Endothelial cell of umbilical vein (primary cell): ENCODE data around the gene TXNRD2. TPM values are rescaled to one million over a fixed set of nuclear protein-coding genes. Genes with fewer than 3 reads are reported as not detected.

Source experiments
- BruUV-seq: library from RNA; stranded (reverse); fragments of 400-500 nt; replicated peaks from 2 replicates; lab custom pipeline; 2021; lab: Mats Ljungman, UMichigan
- CTCF ChIA-PET: fragments of 300-600, 350-600 bp; sonication (Branson Sonifier 250); formaldehyde crosslinking; loops from one replicate; lab custom pipeline; 2021; ENCODE audit warnings: antibody characterized with exemption, inconsistent platforms; lab: Charles Lee
- POLR2A ChIA-PET: fragments of 300-600, 350-600 bp; sonication (Branson Sonifier 250); formaldehyde crosslinking; loops from one replicate; lab custom pipeline; 2021; ENCODE audit warnings: antibody characterized with exemption, inconsistent platforms; lab: Charles Lee
- DNase-seq: peaks from one replicate; pipeline ENCODE4 v3.0.0-alpha.2; 2011; ENCODE audit warnings: low read depth, low spot score
- FAIRE-seq: peaks from 2 replicates; lab custom pipeline; 2011; peaks lifted over from hg19 to GRCh38; lab: Jason Lieb, UNC
- H2AFZ ChIP-seq: 2 replicates; pipeline ENCODE4 v1.6.0; 2012; ENCODE audit warnings: low read depth, low read length, control low read depth, inconsistent platforms
- H3K27ac ChIP-seq: 2 replicates; pipeline ENCODE4 v1.5.1; 2011; ENCODE audit warnings: low read depth, mild to moderate bottlenecking, control low read depth, low read length, moderate library complexity; ENCODE audit not compliant: insufficient read depth
- H3K27me3 ChIP-seq, 2 experiments: 2 replicates each; pipeline versions ENCODE4 v1.6.0 to v1.6.1; 2011; ENCODE audit warnings: low read length in 2 of 2, mixed read lengths in 1 of 2; ENCODE audit not compliant: control insufficient read depth in 2 of 2, insufficient read depth in 2 of 2
- H3K36me3 ChIP-seq, 2 experiments: 2 replicates in 1 of 2; 3 replicates in 1 of 2; pipeline ENCODE4 v1.5.1; 2011; ENCODE audit warnings: low read length in 2 of 2, mild to moderate bottlenecking in 1 of 2, moderate library complexity in 1 of 2; ENCODE audit not compliant: control insufficient read depth in 2 of 2, insufficient read depth in 2 of 2; ENCODE audit errors: extremely low read depth in 1 of 2
- H3K4me1 ChIP-seq: 3 replicates; pipeline ENCODE4 v1.5.1; 2011; ENCODE audit warnings: mild to moderate bottlenecking, low read length; ENCODE audit not compliant: control insufficient read depth, insufficient read depth; ENCODE audit errors: extremely low read depth
- H3K4me2 ChIP-seq: 2 replicates; pipeline ENCODE4 v1.6.1; 2011; ENCODE audit warnings: low read length, control low read depth, mixed read lengths; ENCODE audit not compliant: insufficient read depth
- H3K4me3 ChIP-seq, 3 experiments: fragments of 200-600 bp in 1 of 3; sonication (generic), shearing (Covaris generic) in 1 of 3; replicated peaks in 1 of 3; 2 replicates each; pipeline ENCODE4 v1.5.1; 2011 to 2016; ENCODE audit warnings: control low read depth in 3 of 3, low read length in 3 of 3, mild to moderate bottlenecking in 2 of 3, inconsistent platforms in 1 of 3, low read depth in 1 of 3, moderate library complexity in 1 of 3; ENCODE audit not compliant: insufficient read depth in 1 of 3
- H3K79me2 ChIP-seq: 2 replicates; pipeline ENCODE4 v1.6.0; 2012; ENCODE audit warnings: low read length, inconsistent platforms; ENCODE audit not compliant: control insufficient read depth, insufficient read depth
- H3K9ac ChIP-seq: replicated peaks from 2 replicates; pipeline ENCODE3; 2011; ENCODE audit warnings: low read length, control low read depth; ENCODE audit not compliant: insufficient read depth; ENCODE audit errors: extremely low read depth
- H3K9me1 ChIP-seq: replicated peaks from 3 replicates; pipeline ENCODE4 v1.6.0; 2011; ENCODE audit warnings: mild to moderate bottlenecking, low read length; ENCODE audit not compliant: control insufficient read depth, insufficient read depth; ENCODE audit errors: extremely low read depth
- H3K9me3 ChIP-seq: replicated peaks from 2 replicates; pipeline ENCODE4 v1.5.1; 2012; ENCODE audit warnings: low read length, inconsistent platforms; ENCODE audit not compliant: control insufficient read depth, insufficient read depth
- H4K20me1 ChIP-seq: replicated peaks from 2 replicates; pipeline ENCODE3; 2011; ENCODE audit warnings: mild to moderate bottlenecking, low read length; ENCODE audit not compliant: control insufficient read depth, insufficient read depth; ENCODE audit errors: extremely low read depth
- EZH2 ChIP-seq: IDR thresholded peaks from 2 replicates; pipeline ENCODE4 v1.6.1; 2012; ENCODE audit warnings: borderline replicate concordance, low read depth, mild to moderate bottlenecking, moderate library complexity, low read length, inconsistent platforms; ENCODE audit not compliant: severe bottlenecking
- FOS ChIP-seq: IDR thresholded peaks from 2 replicates; pipeline ENCODE4 v1.6.1; 2011; ENCODE audit warnings: mild to moderate bottlenecking, low read length, moderate library complexity, borderline replicate concordance; ENCODE audit not compliant: insufficient read depth
- GATA2 ChIP-seq: IDR thresholded peaks from 2 replicates; pipeline ENCODE4 v1.7.0; 2011; ENCODE audit warnings: low read depth, mild to moderate bottlenecking, moderate library complexity, mixed read lengths, low read length; ENCODE audit not compliant: insufficient read length, insufficient read depth
- JUN ChIP-seq: IDR thresholded peaks from 2 replicates; pipeline ENCODE4 v1.6.1; 2011; ENCODE audit warnings: borderline replicate concordance, low read depth; ENCODE audit not compliant: insufficient read length, insufficient read depth
- MYC ChIP-seq: IDR thresholded peaks from one replicate; pipeline ENCODE4 v1.6.1; 2011; ENCODE audit warnings: mild to moderate bottlenecking, low read depth, low read length
- POLR2A ChIP-seq: IDR thresholded peaks from 2 replicates; pipeline ENCODE4 v1.6.1; 2012; ENCODE audit warnings: low read depth, mild to moderate bottlenecking, control low read depth, low read length
- POLR2AphosphoS5 ChIP-seq: IDR thresholded peaks from 2 replicates; pipeline ENCODE4 v1.6.1; 2012; ENCODE audit warnings: low read depth, mild to moderate bottlenecking, control low read depth, low read length, moderate library complexity; ENCODE audit not compliant: insufficient read depth
- dilution Hi-C: fragments of 300-500 bp; cut with MboI; formaldehyde crosslinking; loops from one replicate; pipeline ENCODE4 v1.15.0; 2019; ENCODE audit warnings: low sequenced_read_pairs; ENCODE audit not compliant: extremely low pct_ligation_motif_present
- intact Hi-C: fragments of 100-400 bp; cut with micrococcal nuclease; formaldehyde crosslinking; loops from one replicate; pipeline ENCODE4 v1.10.0; 2022
- polyA plus RNA-seq, 4 experiments: library from polyadenylated mRNA; depleted of rRNA in 3 of 4; stranded (reverse) in 3 of 4; unstranded in 1 of 4; fragments of >200 nt; gene quantifications; 2 replicates each; pipeline versions ENCODE4 v1.2.1 to v1.2.3, GENCODE V29; 2011 to 2012; ENCODE audit warnings: missing spikeins in 1 of 4
- total RNA-seq: library from RNA; stranded (reverse); gene quantifications from 2 replicates; pipeline ENCODE4 v1.2.3, GENCODE V29; 2021
- TF ChIP-seq, protein P1 (sequence below): IDR thresholded peaks from 2 replicates; pipeline ENCODE4 v1.6.1; 2011; ENCODE audit not compliant: insufficient read depth, insufficient read length
- TF ChIP-seq, protein P2 (sequence below), 2 donors: IDR thresholded peaks; 1 replicate in 1 of 2; 2 replicates in 1 of 2; pipeline ENCODE4 v1.5.1; 2011; ENCODE audit warnings: low read length in 2 of 2, mild to moderate bottlenecking in 2 of 2, moderate library complexity in 2 of 2, control low read depth in 1 of 2, inconsistent platforms in 1 of 2, low read depth in 1 of 2; ENCODE audit not compliant: insufficient read depth in 1 of 2; ENCODE audit errors: extremely low read depth in 1 of 2

TXNRD2 gene
- total and polyA plus RNA-seq, 2 donors (not counting 3 experiments of a cell fraction or from before 2014, with no cell fraction given), result 211 to 440 TPM

DNA sequence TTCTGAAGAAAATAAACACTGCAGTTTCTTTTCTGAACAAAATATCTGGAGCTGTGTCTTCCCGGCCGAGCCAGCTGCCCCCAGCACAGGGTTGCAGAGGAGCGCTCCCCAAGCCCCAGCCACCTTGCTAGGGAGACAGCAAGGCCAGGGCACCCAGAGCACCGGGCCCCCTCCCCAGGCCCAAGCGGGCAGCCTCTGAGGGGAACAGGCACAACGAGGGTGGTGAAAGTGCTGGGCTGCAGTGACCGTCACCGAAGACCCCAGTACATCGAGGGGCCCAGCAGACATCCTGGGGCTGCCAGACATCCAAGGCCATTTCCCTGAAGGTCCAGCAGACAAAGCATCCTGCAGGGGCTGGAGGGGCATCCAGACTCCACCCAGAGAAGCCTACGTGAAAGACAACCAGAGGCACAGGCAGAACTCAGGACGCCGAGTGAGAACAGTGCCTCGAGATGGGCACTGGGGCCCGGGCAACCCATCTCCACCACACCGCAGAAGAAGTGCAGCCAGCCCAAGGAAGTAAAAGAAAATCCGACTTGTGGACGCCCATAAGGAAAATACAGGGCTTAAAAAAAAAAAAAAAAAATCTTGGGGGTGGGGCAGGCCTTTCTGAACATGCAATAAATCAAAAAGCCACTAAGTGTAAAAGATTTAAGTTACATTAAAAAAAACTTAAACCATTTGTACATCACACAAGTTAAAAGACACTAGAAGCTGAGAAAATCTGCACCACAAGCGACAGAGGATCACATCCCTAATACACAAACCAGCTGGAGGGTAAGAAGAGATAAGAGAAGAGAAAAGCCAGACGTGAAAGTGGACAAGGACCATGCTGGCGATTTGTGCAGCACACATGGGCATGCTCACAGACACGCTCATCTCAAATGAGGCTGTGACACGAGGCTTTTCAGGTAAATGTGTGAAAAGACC, 36.0 kb downstream of the TXNRD2 start:
- DNase-seq (no peak), FAIRE-seq (no peak)
- no peak overlapping the region for H3K4me3 ChIP-seq
- ChIA-PET CTCF (interaction anchor here (1.0 to 6.5 kb wide), 3 partner anchors 50 to 182 kb away, joined by 3 to 51 read pairs (median 4); no protein-coding TSS in a partner anchor), POLR2A (no interaction called here)
- H3K36me3 ChIP-seq, result peaks cover 2 to 7% of the 10 kb centered on the region in 2 experiments
- BruUV-seq, result no TSS peak
- intact Hi-C loops (no loop called here), dilution Hi-C loops (no loop called here)
- H4K20me1 ChIP-seq, result no peaks in the 10 kb centered on the region
- peaks cover 3% of the 10 kb centered on the region for H3K4me1 ChIP-seq
- H3K4me2 ChIP-seq, result no peak overlapping the region
- H3K9ac ChIP-seq, result no peak overlapping the region
- H3K9me1 ChIP-seq, result no peaks in the 10 kb centered on the region
- no peaks in the 10 kb centered on the region for H3K79me2 ChIP-seq
- no peak overlapping the region for H2AFZ ChIP-seq
- H3K27me3 ChIP-seq, result no peaks in the 10 kb centered on the region
- no peak overlapping the region for H3K27ac ChIP-seq
- no peaks in the 10 kb centered on the region for H3K9me3 ChIP-seq
- no peak for TF ChIP-seq MYC
- TF ChIP-seq EZH2, result no peak
- TF ChIP-seq JUN, result no peak
- TF ChIP-seq, protein P1, sequence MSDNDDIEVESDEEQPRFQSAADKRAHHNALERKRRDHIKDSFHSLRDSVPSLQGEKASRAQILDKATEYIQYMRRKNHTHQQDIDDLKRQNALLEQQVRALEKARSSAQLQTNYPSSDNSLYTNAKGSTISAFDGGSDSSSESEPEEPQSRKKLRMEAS, result no peak
- no peak for TF ChIP-seq POLR2AphosphoS5
- TF ChIP-seq, protein P2, sequence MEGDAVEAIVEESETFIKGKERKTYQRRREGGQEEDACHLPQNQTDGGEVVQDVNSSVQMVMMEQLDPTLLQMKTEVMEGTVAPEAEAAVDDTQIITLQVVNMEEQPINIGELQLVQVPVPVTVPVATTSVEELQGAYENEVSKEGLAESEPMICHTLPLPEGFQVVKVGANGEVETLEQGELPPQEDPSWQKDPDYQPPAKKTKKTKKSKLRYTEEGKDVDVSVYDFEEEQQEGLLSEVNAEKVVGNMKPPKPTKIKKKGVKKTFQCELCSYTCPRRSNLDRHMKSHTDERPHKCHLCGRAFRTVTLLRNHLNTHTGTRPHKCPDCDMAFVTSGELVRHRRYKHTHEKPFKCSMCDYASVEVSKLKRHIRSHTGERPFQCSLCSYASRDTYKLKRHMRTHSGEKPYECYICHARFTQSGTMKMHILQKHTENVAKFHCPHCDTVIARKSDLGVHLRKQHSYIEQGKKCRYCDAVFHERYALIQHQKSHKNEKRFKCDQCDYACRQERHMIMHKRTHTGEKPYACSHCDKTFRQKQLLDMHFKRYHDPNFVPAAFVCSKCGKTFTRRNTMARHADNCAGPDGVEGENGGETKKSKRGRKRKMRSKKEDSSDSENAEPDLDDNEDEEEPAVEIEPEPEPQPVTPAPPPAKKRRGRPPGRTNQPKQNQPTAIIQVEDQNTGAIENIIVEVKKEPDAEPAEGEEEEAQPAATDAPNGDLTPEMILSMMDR (IDR thresholded peaks at IDR 0.05; ENCODE audit: extremely low read depth in 1 of 2, insufficient read depth in 1 of 2, low read depth in 1 of 2, low read length in 2 of 2), result no peak
- no peak for TF ChIP-seq FOS
- TF ChIP-seq GATA2, result no peak
- no peak for TF ChIP-seq POLR2A
